Stomach (tissue), 9 donors: Measurements from ENCODE around the gene CAMK2G. TPM values are rescaled to one million over a fixed set of nuclear protein-coding genes. Genes with fewer than 3 reads are reported as not detected.

Experiments
- DNase-seq, 2 donors: peaks; one replicate each; pipeline versions ENCODE4 v3.0.0 to v3.0.0-alpha.2; 2013 to 2019
- H3K27ac ChIP-seq, 5 donors: fragments of 200-600 bp in 4 of 5; sonication (generic) in 4 of 5; one replicate each; pipeline ENCODE4 v1.5.1; 2013 to 2019; ENCODE audit warnings: mild to moderate bottlenecking in 1 of 5, moderate library complexity in 1 of 5
- H3K27me3 ChIP-seq, 3 donors: fragments of 200-600 bp; sonication (generic); one replicate each; pipeline ENCODE4 v1.5.1; 2017 to 2019; ENCODE audit warnings: mixed run types in 1 of 3
- H3K36me3 ChIP-seq, 4 donors: fragments of 200-600 bp; sonication (generic); 1 replicate in 3 of 4; 2 replicates in 1 of 4; pipeline ENCODE4 v1.5.1; 2016 to 2019
- H3K4me1 ChIP-seq, 4 donors: fragments of 200-600 bp; sonication (generic); one replicate each; pipeline ENCODE4 v1.5.1; 2016 to 2019
- H3K4me3 ChIP-seq, 4 donors: fragments of 200-600 bp; sonication (generic) in 3 of 4; one replicate each; pipeline ENCODE4 v1.5.1; 2016 to 2019; ENCODE audit warnings: mild to moderate bottlenecking in 1 of 4
- H3K9me3 ChIP-seq, 4 donors: fragments of 200-600 bp; sonication (generic); one replicate each; pipeline ENCODE4 v1.5.1; 2016 to 2019
- CTCF ChIP-seq, 7 experiments: fragments of 450-650 bp in 4 of 7; fragments of 200-600 bp in 3 of 7; sonication (generic) in 3 of 7; IDR thresholded peaks; one replicate each; pipeline ENCODE4 v1.5.1; 2016 to 2019; ENCODE audit warnings: antibody characterized with exemption in 7 of 7, control low read depth in 2 of 7, mild to moderate bottlenecking in 1 of 7
- EP300 ChIP-seq: sonication (generic); formaldehyde crosslinking; IDR thresholded peaks from one replicate; pipeline ENCODE4 v1.6.1; 2017; ENCODE audit warnings: antibody characterized with exemption
- POLR2A ChIP-seq, 4 donors: fragments of 450-650 bp; IDR thresholded peaks; one replicate each; pipeline ENCODE4 v1.6.1; 2016; ENCODE audit warnings: antibody characterized with exemption in 4 of 4, control low read depth in 2 of 4, mild to moderate bottlenecking in 1 of 4, moderate library complexity in 1 of 4
- POLR2AphosphoS5 ChIP-seq, 3 donors: sonication (generic); formaldehyde crosslinking; IDR thresholded peaks; one replicate each; pipeline ENCODE4 v1.6.1; 2016; ENCODE audit warnings: antibody characterized with exemption in 3 of 3
- WGBS, 5 donors: extraction: QIAGEN DNeasy Blood & Tissue Kit in 3 of 5; methylation state at CpG; one replicate each; pipeline versions ENCODE4 v1.1.5 to v1.1.7; 2013 to 2018; 5-methylcytosine and 5-hydroxymethylcytosine counted together
- intact Hi-C: fragments of 100-400 bp; cut with DNase I; formaldehyde crosslinking; loops from one replicate; pipeline ENCODE4 v1.15.1; 2023; ENCODE audit warnings: low total_unique reads
- polyA plus RNA-seq, 3 donors: library from polyadenylated mRNA; stranded (reverse); fragments of 200-250 nt; gene quantifications; one replicate each; pipeline ENCODE4 v1.2.3, GENCODE V29; 2013
- total RNA-seq, 5 donors: library from RNA; depleted of rRNA; stranded (reverse); fragments of >200 nt; gene quantifications; one replicate each; pipeline versions ENCODE4 v1.1.0 to v1.2.3, GENCODE V29; 2014 to 2016
- donor health status: healthy with polysubstance abuse.
- donor health status: Bipolar disorder and iron deficiency.
- donor health status: healthy.

The CAMK2G gene
- total and polyA plus RNA-seq, 8 donors = 7.5 to 93.3 (median 29.6) TPM

GRCh38 chr10:73878365-73878764 is 4.0 kb upstream of the CAMK2G start:
- Histone ChIP-seq H3K4me3 (no peak overlapping the region), H3K27me3 (no peaks in the 10 kb centered on the region), H3K27ac (no peak overlapping the region), H3K9me3 (no peaks in the 10 kb centered on the region), H3K4me1 (peaks cover 3 to 39% (median 28%) of the 10 kb centered on the region in 4 donors), H3K36me3 (no peaks in the 10 kb centered on the region)
- DNase-seq = no peak
- WGBS, 5 donors = 80 to 97% (median 93%) methylated on average over 1 of the region's 1 CpG
- TF ChIP-seq POLR2A (IDR thresholded peaks at IDR 0.05) (no peak), CTCF (IDR thresholded peaks at IDR 0.05) (no peak), POLR2AphosphoS5 (IDR thresholded peaks at IDR 0.05) (no peak), EP300 (no peak)
- intact Hi-C loops = no loop called here

GRCh38 chr10:73877533-73878160 is 3.3 kb upstream of the CAMK2G start:
- H3K4me1 ChIP-seq = peaks cover 10 to 46% (median 35%) of the 10 kb centered on the region in 4 donors
- 85 to 92% (median 90%) methylated on average over 9 of the region's 9 CpGs for WGBS, 5 donors
- no peaks in the 10 kb centered on the region for H3K9me3 ChIP-seq
- no peak for TF ChIP-seq CTCF (IDR thresholded peaks at IDR 0.05)
- no peak for DNase-seq
- no peaks in the 10 kb centered on the region for H3K27me3 ChIP-seq
- no peak overlapping the region for H3K4me3 ChIP-seq
- intact Hi-C loops = no loop called here
- H3K36me3 ChIP-seq = no peaks in the 10 kb centered on the region
- H3K27ac ChIP-seq = peak overlapping the region in 1 of 5 donors; percentile 29

GRCh38 chr10:73876971-73877370 is 2.6 kb upstream of the CAMK2G start:
- H3K4me1 ChIP-seq = peaks cover 17 to 53% (median 42%) of the 10 kb centered on the region in 4 donors
- no peak overlapping the region for H3K4me3 ChIP-seq
- no peaks in the 10 kb centered on the region for H3K27me3 ChIP-seq
- no peak for DNase-seq
- H3K9me3 ChIP-seq = no peaks in the 10 kb centered on the region
- no peaks in the 10 kb centered on the region for H3K36me3 ChIP-seq
- no peak for TF ChIP-seq EP300
- no peak for TF ChIP-seq POLR2A (IDR thresholded peaks at IDR 0.05)
- TF ChIP-seq CTCF (IDR thresholded peaks at IDR 0.05) = no peak
- TF ChIP-seq POLR2AphosphoS5 (IDR thresholded peaks at IDR 0.05) = no peak
- 84 to 90% (median 87%) methylated on average over 4 of the region's 4 CpGs for WGBS, 5 donors
- intact Hi-C loops = no loop called here
- peak overlapping the region in 1 of 5 donors; percentile 29 for H3K27ac ChIP-seq

GRCh38 chr10:73876566-73876965 is 2.2 kb upstream of the CAMK2G start:
- H3K27me3 ChIP-seq = no peaks in the 10 kb centered on the region
- intact Hi-C loops = no loop called here
- peak overlapping the region in 1 of 5 donors; percentile 29 for H3K27ac ChIP-seq
- no peak for TF ChIP-seq POLR2A (IDR thresholded peaks at IDR 0.05)
- TF ChIP-seq POLR2AphosphoS5 (IDR thresholded peaks at IDR 0.05) = no peak
- TF ChIP-seq EP300 = no peak
- no peak for TF ChIP-seq CTCF (IDR thresholded peaks at IDR 0.05)
- H3K36me3 ChIP-seq = peaks cover 0 to under 1% (median 0%) of the 10 kb centered on the region in 4 donors
- DNase-seq = no peak
- H3K4me3 ChIP-seq = no peak overlapping the region
- peaks cover 20 to 57% (median 46%) of the 10 kb centered on the region in 4 donors for H3K4me1 ChIP-seq
- H3K9me3 ChIP-seq = no peaks in the 10 kb centered on the region
